ENCODE measurements around the gene ABLIM1. TPM values are rescaled to one million over a fixed set of nuclear protein-coding genes. Genes with fewer than 3 reads are reported as not detected.

Gene ABLIM1
- total RNA-seq, 2 experiments from 2014 or later: 119 to 128 TPM

- DNase-seq: no peak
- H3K9me3 Mint-ChIP-seq: peaks cover 3% of the 10 kb centered on the region
- H3K36me3 Mint-ChIP-seq: no peaks in the 10 kb centered on the region
- H3K4me1 Mint-ChIP-seq (ENCODE audit: low read depth): peaks cover 10% of the 10 kb centered on the region
- CTCF ChIA-PET: interaction anchor here (1.4 to 2.0 kb wide), 2 partner anchors 34 to 61 kb away, joined by 5 to 8 read pairs; no protein-coding TSS in a partner anchor
- POLR2A ChIA-PET: no interaction called here
- H3K27me3 Mint-ChIP-seq: no peaks in the 10 kb centered on the region
- intact Hi-C loops (cut with micrococcal nuclease): no loop called here
- no peak overlapping the region for H3K27ac Mint-ChIP-seq
- no peak overlapping the region for H3K4me3 Mint-ChIP-seq
Observed at GRCh38 chr10:114532226-114532625, 125.8 kb downstream of the ABLIM1 start.

DNA sequence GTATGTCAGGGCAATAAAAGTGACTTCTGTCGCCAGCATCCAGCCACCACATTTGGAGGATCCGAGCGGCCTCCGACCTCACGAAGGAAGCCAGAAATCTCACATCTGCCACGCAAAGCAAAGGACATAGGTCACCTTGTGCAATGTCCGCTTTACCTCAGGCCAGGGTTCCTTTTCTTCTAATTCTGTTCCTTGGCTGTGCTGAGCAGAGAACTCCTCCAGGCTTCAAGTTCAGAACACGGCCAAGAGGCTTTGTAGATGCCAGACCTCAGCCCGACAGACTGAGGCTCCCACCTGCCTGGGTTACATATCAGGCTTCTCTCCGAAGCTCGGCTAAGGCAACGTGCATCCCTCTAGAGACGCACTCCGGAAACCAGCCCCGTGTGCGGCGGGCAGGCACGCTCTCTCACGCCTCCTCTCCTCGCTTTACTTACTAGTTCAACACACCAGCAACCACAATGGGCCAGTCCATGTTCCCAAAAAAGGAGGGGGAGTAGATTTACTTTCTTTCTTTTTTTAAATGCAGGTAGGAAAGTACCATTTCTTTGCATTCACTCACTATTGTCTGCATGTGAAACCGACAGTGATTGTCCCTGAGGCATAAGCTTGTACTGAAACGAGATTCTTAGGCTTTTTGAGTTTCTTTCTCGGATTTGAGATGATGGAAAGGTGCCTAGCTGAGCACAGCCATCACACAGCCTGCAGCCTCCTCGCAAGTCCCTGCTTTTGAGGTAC is 131.4 kb downstream of the ABLIM1 start:
- CTCF ChIA-PET: interaction anchor here (0.7 to 4.8 kb wide), 19 partner anchors 11 to 295 kb away, joined by 3 to 25 read pairs (median 4); partner anchors contain the start of gene FHIP2A
- peak overlapping the region; percentile 95 for H3K27ac Mint-ChIP-seq
- POLR2A ChIA-PET: interaction anchor here (0.6 to 3.4 kb wide), 10 partner anchors 10 to 351 kb away, joined by 3 to 53 read pairs (median 12); no protein-coding TSS in a partner anchor
- peak; percentile 94 for DNase-seq
- H3K4me1 Mint-ChIP-seq (ENCODE audit: low read depth): peaks cover 43% of the 10 kb centered on the region
- peak overlapping the region; percentile 93 for H3K4me3 Mint-ChIP-seq
- intact Hi-C loops (cut with micrococcal nuclease): loop anchor here (1.0 to 5.0 kb wide), 6 partner anchors 15 to 844 kb away; partner anchors contain the start of gene CCDC186
- H3K9me3 Mint-ChIP-seq: no peaks in the 10 kb centered on the region
- peaks cover 3% of the 10 kb centered on the region for H3K36me3 Mint-ChIP-seq
- H3K27me3 Mint-ChIP-seq: no peaks in the 10 kb centered on the region

- H3K27me3 Mint-ChIP-seq: no peaks in the 10 kb centered on the region
- peak; percentile 54 for DNase-seq
- intact Hi-C loops (cut with micrococcal nuclease): loop anchor here (1.0 to 5.0 kb wide), 5 partner anchors 15 to 844 kb away; partner anchors contain the start of gene CCDC186
Observed at GRCh38 chr10:114526126-114526503, 132.0 kb downstream of the ABLIM1 start.

GRCh38 chr10:114525368-114525949 is 132.6 kb downstream of the ABLIM1 start:
- peak overlapping the region; percentile 93 for H3K4me3 Mint-ChIP-seq
- no peak for DNase-seq
- peaks cover 4% of the 10 kb centered on the region for H3K36me3 Mint-ChIP-seq
- CTCF ChIA-PET: interaction anchor here (0.9 to 4.8 kb wide), 8 partner anchors 9 to 60 kb away, joined by 3 to 25 read pairs (median 7); no protein-coding TSS in a partner anchor
- POLR2A ChIA-PET: interaction anchor here (0.7 to 3.4 kb wide), 8 partner anchors 8 to 1310 kb away, joined by 3 to 53 read pairs (median 15); no protein-coding TSS in a partner anchor
- H3K27me3 Mint-ChIP-seq: no peaks in the 10 kb centered on the region
- H3K4me1 Mint-ChIP-seq (ENCODE audit: low read depth): peaks cover 52% of the 10 kb centered on the region
- H3K27ac Mint-ChIP-seq: peak overlapping the region; percentile 95
- intact Hi-C loops (cut with micrococcal nuclease): loop anchor here (5.0 kb wide), 1 partner anchor 843 kb away; no protein-coding TSS in a partner anchor
- no peaks in the 10 kb centered on the region for H3K9me3 Mint-ChIP-seq

More at GRCh38 chr10:114526126-114526503, 132.0 kb downstream of the ABLIM1 start:
- ChIA-PET POLR2A (interaction anchor here (0.7 to 3.4 kb wide), 9 partner anchors 9 to 1310 kb away, joined by 3 to 53 read pairs (median 13); no protein-coding TSS in a partner anchor), CTCF (interaction anchor here (0.7 to 4.8 kb wide), 12 partner anchors 10 to 222 kb away, joined by 3 to 25 read pairs (median 6); no protein-coding TSS in a partner anchor)
- Mint-ChIP-seq H3K27ac (peak overlapping the region; percentile 95), H3K36me3 (peaks cover 3% of the 10 kb centered on the region), H3K4me1 (ENCODE audit: low read depth) (peaks cover 49% of the 10 kb centered on the region), H3K9me3 (no peaks in the 10 kb centered on the region), H3K4me3 (peak overlapping the region; percentile 93)

GRCh38 chr10:114523876-114524275 is 134.2 kb downstream of the ABLIM1 start:
- Mint-ChIP-seq H3K36me3 (peaks cover 6% of the 10 kb centered on the region), H3K9me3 (no peaks in the 10 kb centered on the region), H3K27me3 (no peaks in the 10 kb centered on the region), H3K4me1 (ENCODE audit: low read depth) (peaks cover 68% of the 10 kb centered on the region), H3K27ac (peak overlapping the region; percentile 95), H3K4me3 (peak overlapping the region; percentile 93)
- intact Hi-C loops (cut with micrococcal nuclease): loop anchor here (1.0 kb wide), 1 partner anchor 11 kb away; no protein-coding TSS in a partner anchor
- ChIA-PET POLR2A (interaction anchor here (0.7 to 1.0 kb wide), 2 partner anchors 9 to 30 kb away, joined by 3 read pairs; no protein-coding TSS in a partner anchor), CTCF (interaction anchor here (1.0 to 4.8 kb wide), 7 partner anchors 17 to 220 kb away, joined by 3 to 25 read pairs (median 4); no protein-coding TSS in a partner anchor)
- DNase-seq: no peak

DNA sequence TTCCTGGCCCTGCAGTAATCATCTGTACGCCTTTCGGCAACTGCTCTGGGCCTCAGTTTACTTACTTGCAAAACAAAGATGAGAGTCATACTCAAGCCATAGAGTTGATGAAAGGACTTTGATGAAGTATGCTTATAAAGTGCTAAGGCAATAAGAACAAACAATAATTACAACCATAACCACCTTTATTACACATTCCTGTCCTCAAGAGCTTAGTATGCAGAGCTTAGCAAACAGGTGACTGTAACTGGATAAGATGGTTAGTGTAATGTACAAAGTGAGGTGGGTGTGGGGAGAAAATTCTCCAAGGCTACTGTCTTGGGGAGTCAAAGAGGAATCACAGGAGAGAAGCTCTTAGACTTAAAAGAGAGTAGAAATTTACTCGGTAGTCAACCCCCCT is 136.8 kb downstream of the ABLIM1 start:
- H3K27me3 Mint-ChIP-seq: no peaks in the 10 kb centered on the region
- no peak overlapping the region for H3K4me3 Mint-ChIP-seq
- no peak overlapping the region for H3K27ac Mint-ChIP-seq
- CTCF ChIA-PET: interaction anchor here (0.8 to 2.3 kb wide), 3 partner anchors 50 to 218 kb away, joined by 3 to 7 read pairs (median 3); no protein-coding TSS in a partner anchor
- H3K36me3 Mint-ChIP-seq: peaks cover 11% of the 10 kb centered on the region
- intact Hi-C loops (cut with micrococcal nuclease): no loop called here
- no peaks in the 10 kb centered on the region for H3K9me3 Mint-ChIP-seq
- POLR2A ChIA-PET: no interaction called here
- DNase-seq: no peak
- H3K4me1 Mint-ChIP-seq (ENCODE audit: low read depth): peaks cover 82% of the 10 kb centered on the region

DNA sequence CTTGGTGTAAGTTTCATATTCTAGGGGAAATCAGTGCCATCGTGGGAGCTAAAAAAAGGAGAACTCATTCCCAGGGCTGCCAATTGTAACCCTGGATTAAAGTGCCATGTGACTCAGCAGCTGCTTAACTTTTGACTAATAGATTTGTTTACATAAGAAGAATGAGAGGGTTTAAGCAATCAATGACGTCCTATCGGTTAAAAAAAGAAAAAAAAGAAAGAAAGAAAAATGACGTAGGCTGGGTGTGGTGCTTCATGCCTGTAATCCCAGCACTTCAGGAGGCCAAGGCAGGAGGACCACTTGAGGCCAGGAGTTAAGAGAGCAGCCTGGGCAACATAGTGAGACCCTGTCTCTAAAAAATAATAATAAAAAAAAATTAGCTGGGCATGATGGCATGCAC is 137.6 kb downstream of the ABLIM1 start:
- Mint-ChIP-seq H3K27ac (peak overlapping the region; percentile 65), H3K4me1 (ENCODE audit: low read depth) (peaks cover 90% of the 10 kb centered on the region), H3K27me3 (no peaks in the 10 kb centered on the region), H3K9me3 (no peaks in the 10 kb centered on the region), H3K4me3 (no peak overlapping the region), H3K36me3 (peaks cover 10% of the 10 kb centered on the region)
- CTCF ChIA-PET: interaction anchor here (0.8 to 2.3 kb wide), 5 partner anchors 21 to 217 kb away, joined by 3 to 7 read pairs (median 4); no protein-coding TSS in a partner anchor
- DNase-seq: no peak
- intact Hi-C loops (cut with micrococcal nuclease): loop anchor here (1.0 kb wide), 1 partner anchor 21 kb away; no protein-coding TSS in a partner anchor
- POLR2A ChIA-PET: no interaction called here

DNA sequence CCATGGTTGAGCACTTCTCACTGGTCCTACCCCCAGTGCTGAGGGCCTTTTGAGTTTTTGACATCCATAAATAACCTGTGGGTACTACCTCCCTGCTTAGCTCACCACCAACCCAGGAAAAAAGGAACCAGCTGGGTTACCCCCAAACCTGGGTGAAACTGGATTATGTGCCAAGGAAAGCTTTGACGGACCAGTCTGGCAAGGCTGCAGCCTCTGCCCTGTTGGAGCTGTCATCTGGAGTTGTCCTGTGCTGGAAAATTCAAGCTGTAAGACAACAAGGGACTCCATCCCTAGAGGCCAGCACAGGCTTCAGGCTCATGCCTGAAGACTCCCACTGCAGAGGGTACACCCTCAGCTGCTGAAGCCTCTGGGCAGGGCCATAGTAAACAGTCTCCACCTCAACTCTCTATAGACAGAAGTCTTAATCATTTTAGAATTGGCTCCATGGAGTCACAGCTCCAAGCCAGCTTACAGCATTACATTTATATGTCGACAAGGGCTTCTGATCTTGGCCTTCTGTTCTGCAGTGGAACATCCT is 138.2 kb downstream of the ABLIM1 start:
- H3K27ac Mint-ChIP-seq: peak overlapping the region; percentile 65
- POLR2A ChIA-PET: no interaction called here

DNA sequence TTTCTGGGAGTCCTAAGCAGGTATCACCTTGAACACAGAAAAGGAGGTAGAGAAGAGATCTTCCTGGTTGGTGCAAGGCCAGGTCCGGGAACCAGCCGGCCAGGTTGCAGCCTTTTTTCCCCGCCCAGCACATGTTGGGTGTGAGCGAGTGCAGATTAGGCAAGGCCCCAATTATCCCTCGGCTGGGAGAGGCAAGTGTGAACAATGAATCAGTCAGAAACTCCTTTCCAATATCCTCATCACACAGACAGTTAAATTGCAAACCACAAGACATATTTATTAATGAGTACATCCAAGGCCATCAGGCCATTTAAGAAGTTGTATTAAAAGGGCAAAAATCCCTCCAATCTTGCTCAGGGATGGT is 138.8 kb downstream of the ABLIM1 start:
- POLR2A ChIA-PET: interaction anchor here (1.3 kb wide), 1 partner anchor 48 kb away, joined by 3 read pairs; no protein-coding TSS in a partner anchor
- Mint-ChIP-seq H3K4me1 (ENCODE audit: low read depth) (peaks cover 91% of the 10 kb centered on the region), H3K27ac (peak overlapping the region; percentile 43)

More for the DNA sequence above, 138.2 kb downstream of the ABLIM1 start:
- CTCF ChIA-PET: interaction anchor here (1.5 to 2.3 kb wide), 4 partner anchors 21 to 48 kb away, joined by 3 to 7 read pairs (median 4); no protein-coding TSS in a partner anchor
- Mint-ChIP-seq H3K4me1 (ENCODE audit: low read depth) (peaks cover 92% of the 10 kb centered on the region), H3K9me3 (no peaks in the 10 kb centered on the region), H3K4me3 (no peak overlapping the region), H3K27me3 (no peaks in the 10 kb centered on the region), H3K36me3 (peaks cover 10% of the 10 kb centered on the region)
- DNase-seq: no peak
- intact Hi-C loops (cut with micrococcal nuclease): loop anchor here (1.0 kb wide), 1 partner anchor 21 kb away; no protein-coding TSS in a partner anchor

DNA sequence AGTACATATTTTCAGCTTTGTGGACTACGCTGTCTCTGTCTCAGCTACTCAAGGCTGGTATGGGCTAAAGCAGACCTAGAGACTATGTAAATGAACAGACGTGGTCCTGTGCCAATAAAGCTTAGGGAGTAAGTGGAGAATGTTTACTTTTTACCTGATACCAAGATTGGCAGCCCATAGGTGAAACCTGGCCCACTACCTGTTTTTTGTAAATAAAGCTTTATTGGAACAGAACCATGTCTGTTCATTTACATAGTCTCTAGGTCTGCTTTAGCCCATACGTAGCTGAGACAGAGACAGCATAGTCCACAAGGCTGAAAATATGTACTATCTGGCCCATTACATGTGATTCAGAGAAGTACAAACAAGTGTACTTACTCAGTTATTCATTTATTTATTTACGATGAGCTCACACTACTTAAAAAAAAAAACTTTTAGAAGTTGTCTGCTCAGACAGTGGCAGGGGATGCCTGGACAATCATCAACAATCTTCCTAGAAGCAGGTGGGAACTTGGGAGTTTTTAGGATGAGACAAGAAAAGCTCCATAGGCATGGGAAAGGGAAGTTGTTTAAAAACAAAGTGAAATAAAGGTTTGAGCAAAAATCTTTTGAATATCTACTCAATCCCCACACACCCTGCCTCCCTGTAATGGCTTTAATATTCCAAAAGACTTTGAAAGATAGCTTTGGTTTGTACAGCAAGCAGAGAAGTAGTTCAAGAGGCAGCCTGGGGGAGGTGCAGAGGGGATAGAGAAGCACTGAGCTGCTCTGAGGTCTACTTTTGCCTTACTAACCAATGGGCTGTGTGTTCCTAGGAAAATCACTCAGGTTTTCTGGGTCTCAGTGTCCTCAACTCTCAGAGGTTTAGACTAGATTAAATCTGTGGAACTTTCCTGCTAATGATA is 139.4 kb downstream of the ABLIM1 start:
- ChIA-PET CTCF (interaction anchor here (0.6 to 1.6 kb wide), 6 partner anchors 30 to 112 kb away, joined by 3 to 5 read pairs (median 3); no protein-coding TSS in a partner anchor), POLR2A (interaction anchor here (0.5 to 3.7 kb wide), 4 partner anchors 8 to 48 kb away, joined by 3 to 13 read pairs (median 4); no protein-coding TSS in a partner anchor)
- Mint-ChIP-seq H3K27ac (peak overlapping the region; percentile 43), H3K4me1 (ENCODE audit: low read depth) (peaks cover 90% of the 10 kb centered on the region), H3K4me3 (no peak overlapping the region), H3K36me3 (peaks cover 10% of the 10 kb centered on the region), H3K9me3 (no peaks in the 10 kb centered on the region), H3K27me3 (no peaks in the 10 kb centered on the region)
- no peak for DNase-seq
- intact Hi-C loops (cut with micrococcal nuclease): no loop called here

More for the DNA sequence above, 138.8 kb downstream of the ABLIM1 start:
- H3K27me3 Mint-ChIP-seq: no peaks in the 10 kb centered on the region
- no peak overlapping the region for H3K4me3 Mint-ChIP-seq
- no peak for DNase-seq
- intact Hi-C loops (cut with micrococcal nuclease): no loop called here
- CTCF ChIA-PET: interaction anchor here (0.8 to 1.6 kb wide), 4 partner anchors 21 to 48 kb away, joined by 3 to 4 read pairs (median 4); no protein-coding TSS in a partner anchor
- no peaks in the 10 kb centered on the region for H3K9me3 Mint-ChIP-seq
- peaks cover 10% of the 10 kb centered on the region for H3K36me3 Mint-ChIP-seq
